GM12874 (cell line): ENCODE measurements around the gene NPTX1.

Experiments
- TF ChIP-seq, protein P1 (sequence below): IDR thresholded peaks from 2 replicates; pipeline ENCODE4 v1.5.1; 2011; ENCODE audit warnings: low read depth, mild to moderate bottlenecking, control low read depth, low read length, moderate library complexity; ENCODE audit not compliant: insufficient read depth

Gene NPTX1

DNA sequence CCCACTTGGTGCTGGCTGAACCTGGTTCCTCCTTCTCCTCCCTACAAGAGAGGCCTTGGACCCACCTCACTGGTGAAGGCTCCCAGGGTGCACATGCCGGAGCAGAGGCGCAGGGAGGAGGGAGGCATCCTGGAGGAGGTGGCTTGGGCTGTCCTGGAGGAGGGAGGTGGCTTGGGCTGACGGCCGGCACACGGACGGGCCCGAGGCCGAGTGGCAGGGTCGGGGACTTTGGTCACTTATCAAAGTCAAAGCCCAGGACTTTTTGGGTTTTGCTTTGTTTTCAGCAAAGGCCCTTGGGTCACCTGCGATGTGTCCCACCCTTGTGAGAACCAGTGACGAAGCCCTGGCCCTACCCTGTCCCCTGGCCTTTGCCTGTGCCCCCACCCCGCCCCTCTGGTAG lies 32.9 kb downstream of the NPTX1 start:
- TF ChIP-seq, protein P1, sequence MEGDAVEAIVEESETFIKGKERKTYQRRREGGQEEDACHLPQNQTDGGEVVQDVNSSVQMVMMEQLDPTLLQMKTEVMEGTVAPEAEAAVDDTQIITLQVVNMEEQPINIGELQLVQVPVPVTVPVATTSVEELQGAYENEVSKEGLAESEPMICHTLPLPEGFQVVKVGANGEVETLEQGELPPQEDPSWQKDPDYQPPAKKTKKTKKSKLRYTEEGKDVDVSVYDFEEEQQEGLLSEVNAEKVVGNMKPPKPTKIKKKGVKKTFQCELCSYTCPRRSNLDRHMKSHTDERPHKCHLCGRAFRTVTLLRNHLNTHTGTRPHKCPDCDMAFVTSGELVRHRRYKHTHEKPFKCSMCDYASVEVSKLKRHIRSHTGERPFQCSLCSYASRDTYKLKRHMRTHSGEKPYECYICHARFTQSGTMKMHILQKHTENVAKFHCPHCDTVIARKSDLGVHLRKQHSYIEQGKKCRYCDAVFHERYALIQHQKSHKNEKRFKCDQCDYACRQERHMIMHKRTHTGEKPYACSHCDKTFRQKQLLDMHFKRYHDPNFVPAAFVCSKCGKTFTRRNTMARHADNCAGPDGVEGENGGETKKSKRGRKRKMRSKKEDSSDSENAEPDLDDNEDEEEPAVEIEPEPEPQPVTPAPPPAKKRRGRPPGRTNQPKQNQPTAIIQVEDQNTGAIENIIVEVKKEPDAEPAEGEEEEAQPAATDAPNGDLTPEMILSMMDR = no peak

DNA sequence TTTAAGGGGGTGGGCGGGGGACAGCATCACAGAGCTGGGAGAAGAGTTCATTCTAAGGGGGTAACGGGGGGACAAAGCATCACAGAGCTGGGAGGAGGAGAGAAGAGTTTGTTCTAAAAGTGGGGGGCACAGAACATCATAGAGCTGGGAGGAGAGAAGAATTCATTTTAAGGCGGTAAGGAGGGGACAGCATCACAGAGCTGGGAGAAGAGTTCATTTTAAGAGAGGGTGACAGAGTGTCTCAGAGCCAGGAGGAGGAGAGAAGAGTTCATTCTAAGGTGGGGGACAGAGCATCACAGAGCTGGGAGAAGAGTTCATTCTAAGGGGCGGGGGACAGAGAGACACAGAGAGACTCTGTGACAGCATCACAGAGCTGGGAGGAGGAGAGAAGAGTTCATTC lies 33.6 kb downstream of the NPTX1 start:
- TF ChIP-seq, protein P1 = no peak

DNA sequence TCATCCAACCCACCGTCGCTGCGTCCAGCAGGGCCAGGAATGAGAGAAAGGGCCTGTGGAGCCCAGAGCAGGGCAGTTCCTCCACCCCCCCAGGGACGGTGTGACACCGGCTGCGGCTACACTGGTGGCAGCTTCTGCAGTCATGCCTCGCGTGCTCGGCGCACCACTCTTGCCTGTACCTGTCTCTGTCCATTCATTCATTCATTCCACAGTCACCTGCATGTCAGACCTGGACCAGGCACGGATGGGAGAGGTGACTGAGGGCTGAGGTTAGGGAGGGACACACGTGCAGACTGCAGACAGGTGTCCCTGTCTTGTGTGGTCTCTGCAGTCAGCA lies 34.1 kb downstream of the NPTX1 start:
- TF ChIP-seq, protein P1 = no peak

DNA sequence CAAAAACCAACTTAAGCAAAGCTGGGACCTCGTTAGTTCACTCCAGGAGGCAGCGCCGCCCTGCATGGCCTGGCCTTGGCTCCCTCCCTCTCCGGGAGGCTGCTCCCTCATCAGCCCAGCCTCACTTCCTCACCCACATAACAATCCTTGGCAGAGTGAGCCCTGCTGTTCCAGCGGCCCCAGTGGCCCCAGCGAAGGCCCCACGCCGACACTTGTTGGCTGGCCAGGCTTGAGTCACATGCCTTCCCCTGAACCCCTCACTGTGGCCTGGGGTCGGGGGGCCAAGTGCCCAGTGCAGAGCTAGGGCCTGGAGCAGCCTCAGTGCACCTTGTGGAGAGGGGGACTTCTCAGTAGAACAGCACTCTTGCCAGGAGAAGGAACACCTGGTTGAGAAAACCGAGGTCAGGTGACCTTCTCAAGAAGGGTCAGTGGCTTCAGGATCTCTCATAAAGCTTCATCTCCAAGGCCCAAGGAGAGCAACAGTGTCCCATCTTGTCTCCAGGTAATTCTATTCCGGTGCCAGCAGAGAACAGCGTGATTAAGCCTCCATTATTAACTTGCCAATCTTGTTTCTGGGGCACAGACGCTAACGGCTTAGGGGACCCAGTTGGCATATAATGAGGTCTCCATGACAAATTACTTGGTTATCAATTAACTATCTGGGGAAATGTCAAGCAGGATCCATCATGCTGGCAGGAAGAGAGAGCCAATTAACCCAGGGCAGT lies 34.6 kb downstream of the NPTX1 start:
- TF ChIP-seq, protein P1 = no peak

DNA sequence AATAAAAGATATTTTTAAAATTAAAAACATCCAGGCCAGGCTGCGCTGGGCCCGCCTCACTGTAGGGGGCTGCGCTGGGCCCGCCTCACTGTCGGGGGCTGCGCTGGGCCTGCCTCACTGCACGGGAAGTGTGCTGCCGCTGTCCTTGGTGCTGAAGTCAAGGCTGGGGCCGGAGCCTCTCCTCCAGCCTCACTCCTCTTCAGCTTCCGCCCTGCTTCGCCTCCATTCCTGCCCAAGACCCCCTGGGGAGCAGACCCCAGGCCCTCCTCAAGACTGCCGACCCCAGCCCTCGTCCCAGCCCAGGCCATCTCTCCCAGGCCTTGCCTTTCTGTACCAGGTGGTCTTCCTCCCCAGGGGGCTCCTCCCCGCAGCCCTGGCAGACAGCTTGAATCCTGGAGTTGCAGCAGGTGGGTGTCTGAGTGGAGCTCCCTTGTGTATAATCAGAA lies 35.3 kb downstream of the NPTX1 start:
- TF ChIP-seq, protein P1 = no peak

GRCh38 chr17:80439499-80439898 lies 36.9 kb downstream of the NPTX1 start:
- TF ChIP-seq, protein P1 = no peak

DNA sequence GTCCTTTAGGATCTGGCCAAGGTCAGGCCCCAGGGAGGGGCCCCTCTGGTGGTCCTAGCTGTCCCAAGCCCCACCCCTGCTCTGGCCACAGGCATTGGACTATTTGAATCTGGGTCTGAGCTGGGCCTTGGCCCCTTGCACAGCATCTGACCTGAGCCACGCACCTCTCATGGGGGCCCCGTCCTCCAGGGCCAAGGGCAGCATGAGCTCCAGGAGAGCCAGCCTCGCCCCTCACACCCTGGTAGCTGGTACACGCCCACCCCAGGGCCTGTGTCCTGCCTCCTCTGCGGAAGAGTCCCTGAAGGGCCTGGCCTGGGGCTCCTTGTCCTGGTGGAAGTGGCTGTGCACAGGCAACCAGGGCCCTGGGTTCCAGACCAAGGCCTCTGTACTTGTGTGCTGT lies 37.6 kb downstream of the NPTX1 start:
- TF ChIP-seq, protein P1 = no peak
